ENCODE results near the gene PUM1. TPM values are rescaled to one million over a fixed set of nuclear protein-coding genes. Genes with fewer than 3 reads are reported as not detected.

The PUM1 gene
- total RNA-seq, 1 donor from 2014 or later: 143 TPM

DNA sequence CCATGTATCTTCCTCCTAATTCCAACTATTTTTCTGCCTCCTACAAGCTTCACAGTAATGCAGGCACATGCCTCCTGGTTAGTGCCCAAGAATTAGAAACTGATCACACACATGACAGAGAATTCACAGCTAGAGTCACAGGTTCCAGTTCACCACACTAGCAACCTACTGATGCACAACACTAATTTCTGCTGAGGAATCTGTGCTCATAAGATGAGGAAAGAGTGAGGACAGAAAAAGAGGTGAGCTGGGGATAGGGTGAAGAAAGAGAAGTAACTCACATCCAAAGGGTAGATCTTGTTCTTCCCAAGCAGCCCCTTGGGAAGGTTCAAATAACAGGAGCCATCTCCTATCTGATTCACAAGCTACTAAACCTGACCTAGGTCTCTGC, 61.3 kb downstream of the PUM1 start:
- Mint-ChIP-seq H3K4me3 (ENCODE audit: unreplicated experiment) (no peak overlapping the region), H3K4me1 (ENCODE audit: low read depth, unreplicated experiment) (peaks cover 62% of the 10 kb centered on the region), H3K27ac (ENCODE audit: unreplicated experiment) (no peak overlapping the region), H3K27me3 (ENCODE audit: low read depth, unreplicated experiment) (no peaks in the 10 kb centered on the region), H3K9me3 (ENCODE audit: unreplicated experiment) (no peaks in the 10 kb centered on the region), H3K36me3 (ENCODE audit: low read depth, unreplicated experiment) (peaks cover 18% of the 10 kb centered on the region)
- no peak for FAIRE-seq
- Histone ChIP-seq H2AFZ (ENCODE audit: low read depth, low read length) (no peak overlapping the region), H3K36me3 (ENCODE audit: insufficient read depth, low read length) (peaks cover 34% of the 10 kb centered on the region), H3K9ac (ENCODE audit: low read length) (no peak overlapping the region), H3K27me3 (ENCODE audit: insufficient read depth, low read length) (no peaks in the 10 kb centered on the region), H4K20me1 (ENCODE audit: insufficient read depth, low read length) (peaks cover 88% of the 10 kb centered on the region), H3K4me2 (ENCODE audit: low read length) (no peak overlapping the region), H3K9me3 (ENCODE audit: insufficient read depth, low read depth, low read length) (no peaks in the 10 kb centered on the region), H3K27ac (ENCODE audit: low read depth, low read length) (no peak overlapping the region), H3K79me2 (ENCODE audit: insufficient read depth, low read length) (peaks cover 95% of the 10 kb centered on the region), H3K4me1 (ENCODE audit: insufficient read depth, low read length) (peaks cover 26% of the 10 kb centered on the region), H3K4me3 (ENCODE audit: insufficient read depth, low read depth, low read length) (no peak overlapping the region)
- no peak for DNase-seq (ENCODE audit: low read depth)
- TF ChIP-seq CTCF (IDR thresholded peaks at IDR 0.05; ENCODE audit: insufficient read depth, low read depth, low read length): no peak
- TF ChIP-seq EZH2 (IDR thresholded peaks at IDR 0.05; ENCODE audit: insufficient read depth, low read length): no peak

GRCh38 chr1:31003613-31004230, 61.8 kb downstream of the PUM1 start:
- no peak for FAIRE-seq
- Histone ChIP-seq H3K27me3 (ENCODE audit: insufficient read depth, low read length) (no peaks in the 10 kb centered on the region), H3K79me2 (ENCODE audit: insufficient read depth, low read length) (peaks cover 94% of the 10 kb centered on the region), H3K36me3 (ENCODE audit: insufficient read depth, low read length) (peaks cover 34% of the 10 kb centered on the region), H3K9ac (ENCODE audit: low read length) (no peak overlapping the region), H3K27ac (ENCODE audit: low read depth, low read length) (no peak overlapping the region), H3K9me3 (ENCODE audit: insufficient read depth, low read depth, low read length) (no peaks in the 10 kb centered on the region), H3K4me1 (ENCODE audit: insufficient read depth, low read length) (peaks cover 25% of the 10 kb centered on the region), H4K20me1 (ENCODE audit: insufficient read depth, low read length) (peaks cover 89% of the 10 kb centered on the region), H2AFZ (ENCODE audit: low read depth, low read length) (no peak overlapping the region), H3K4me3 (ENCODE audit: insufficient read depth, low read depth, low read length) (no peak overlapping the region), H3K4me2 (ENCODE audit: low read length) (no peak overlapping the region)
- H3K4me1 Mint-ChIP-seq (ENCODE audit: low read depth, unreplicated experiment): peaks cover 58% of the 10 kb centered on the region
- H3K4me3 Mint-ChIP-seq (ENCODE audit: unreplicated experiment): no peak overlapping the region
- peak; percentile 50 for DNase-seq (ENCODE audit: low read depth)
- TF ChIP-seq EZH2 (IDR thresholded peaks at IDR 0.05; ENCODE audit: insufficient read depth, low read length) (no peak), CTCF (IDR thresholded peaks at IDR 0.05; ENCODE audit: insufficient read depth, low read depth, low read length) (no peak)
- peaks cover 20% of the 10 kb centered on the region for H3K36me3 Mint-ChIP-seq (ENCODE audit: low read depth, unreplicated experiment)
- no peaks in the 10 kb centered on the region for H3K9me3 Mint-ChIP-seq (ENCODE audit: unreplicated experiment)
- H3K27me3 Mint-ChIP-seq (ENCODE audit: low read depth, unreplicated experiment): no peaks in the 10 kb centered on the region
- no peak overlapping the region for H3K27ac Mint-ChIP-seq (ENCODE audit: unreplicated experiment)

DNA sequence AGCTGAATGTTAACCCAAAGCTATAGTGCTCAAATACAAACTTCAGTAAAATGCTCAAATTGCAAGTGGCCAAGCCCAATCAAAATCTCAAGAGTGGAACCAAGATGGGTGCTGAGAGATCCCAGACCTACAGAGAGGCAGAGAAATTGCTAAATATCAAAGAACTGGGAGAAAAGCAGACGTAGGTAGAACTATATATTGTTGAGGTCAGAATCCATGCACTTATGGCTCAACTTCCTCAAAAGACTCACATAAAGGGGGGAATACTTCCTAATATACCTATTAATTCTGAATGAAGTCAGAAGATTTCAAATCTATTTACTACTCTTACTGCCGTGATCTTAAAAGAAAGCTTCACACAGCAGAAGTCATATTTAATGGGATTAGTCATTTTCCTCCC, 65.2 kb downstream of the PUM1 start:
- Mint-ChIP-seq H3K4me1 (ENCODE audit: low read depth, unreplicated experiment) (peaks cover 37% of the 10 kb centered on the region), H3K36me3 (ENCODE audit: low read depth, unreplicated experiment) (peaks cover 22% of the 10 kb centered on the region), H3K4me3 (ENCODE audit: unreplicated experiment) (no peak overlapping the region), H3K9me3 (ENCODE audit: unreplicated experiment) (no peaks in the 10 kb centered on the region), H3K27me3 (ENCODE audit: low read depth, unreplicated experiment) (no peaks in the 10 kb centered on the region), H3K27ac (ENCODE audit: unreplicated experiment) (no peak overlapping the region)
- TF ChIP-seq CTCF (IDR thresholded peaks at IDR 0.05; ENCODE audit: insufficient read depth, low read depth, low read length) (no peak), EZH2 (IDR thresholded peaks at IDR 0.05; ENCODE audit: insufficient read depth, low read length) (no peak)
- no peak overlapping the region for H3K4me2 ChIP-seq (ENCODE audit: low read length)
- H2AFZ ChIP-seq (ENCODE audit: low read depth, low read length): no peak overlapping the region
- H3K9me3 ChIP-seq (ENCODE audit: insufficient read depth, low read depth, low read length): no peaks in the 10 kb centered on the region
- no peaks in the 10 kb centered on the region for H3K27me3 ChIP-seq (ENCODE audit: insufficient read depth, low read length)
- peaks cover 22% of the 10 kb centered on the region for H3K36me3 ChIP-seq (ENCODE audit: insufficient read depth, low read length)
- DNase-seq (ENCODE audit: low read depth) (no peak), FAIRE-seq (no peak)
- H3K9ac ChIP-seq (ENCODE audit: low read length): no peak overlapping the region
- no peak overlapping the region for H3K4me3 ChIP-seq (ENCODE audit: insufficient read depth, low read depth, low read length)
- peaks cover 94% of the 10 kb centered on the region for H3K79me2 ChIP-seq (ENCODE audit: insufficient read depth, low read length)
- no peak overlapping the region for H3K27ac ChIP-seq (ENCODE audit: low read depth, low read length)
- H3K4me1 ChIP-seq (ENCODE audit: insufficient read depth, low read length): no peaks in the 10 kb centered on the region
- H4K20me1 ChIP-seq (ENCODE audit: insufficient read depth, low read length): peaks cover 91% of the 10 kb centered on the region

Data from astrocyte (in vitro differentiated cells and primary cell).